SK-N-DZ (cell line): Measurements from ENCODE around the gene FOXO3.
A peak's percentile ranks its signal among the peaks of the same experiment; 100 is the strongest.

ENCODE experiments used
- DNase-seq: peaks from one replicate; pipeline ENCODE4 v3.0.0-alpha.2; 2015; ENCODE audit warnings: low spot score

Gene FOXO3

DNA sequence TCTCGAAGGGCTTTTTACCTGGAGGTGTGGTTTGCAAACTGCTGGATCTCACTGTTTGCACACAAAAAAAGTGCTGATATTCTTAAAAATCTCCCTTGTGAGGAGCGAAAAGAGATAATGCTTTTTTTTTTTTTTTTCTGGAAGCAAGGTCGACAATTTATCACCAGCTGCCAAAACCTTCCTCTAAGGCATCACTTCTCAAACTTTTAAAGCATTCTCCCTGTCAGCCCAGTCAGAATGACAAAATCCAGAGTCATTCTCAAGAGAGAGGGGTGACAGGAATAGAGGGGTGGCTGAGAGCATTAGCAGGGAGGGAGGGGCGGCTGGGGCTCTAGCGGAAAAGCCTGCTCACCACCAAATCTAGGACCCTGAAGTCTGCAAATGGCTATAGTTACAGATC is 150.4 kb downstream of the FOXO3 start:
- DNase-seq = peak; percentile 49

DNA sequence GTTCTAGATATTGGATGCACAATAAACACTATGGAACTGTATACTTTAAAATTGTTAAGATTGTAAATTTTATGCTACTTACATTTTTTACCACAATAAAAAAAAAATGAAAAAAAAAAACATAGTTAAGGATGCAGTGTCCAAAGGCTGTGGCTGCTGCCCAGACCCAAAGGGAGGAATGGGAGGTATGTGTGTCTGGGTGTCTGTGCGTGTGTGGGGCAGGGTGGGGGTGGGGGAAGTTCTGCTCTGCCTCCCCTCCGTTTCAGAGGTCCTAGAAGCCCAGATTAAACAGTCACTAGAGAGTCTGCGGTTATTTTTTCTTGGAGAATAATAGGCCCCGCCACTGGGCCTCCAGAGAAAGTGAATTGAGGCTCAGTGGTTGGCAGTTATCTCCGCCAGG is 151.1 kb downstream of the FOXO3 start:
- no peak for DNase-seq

DNA sequence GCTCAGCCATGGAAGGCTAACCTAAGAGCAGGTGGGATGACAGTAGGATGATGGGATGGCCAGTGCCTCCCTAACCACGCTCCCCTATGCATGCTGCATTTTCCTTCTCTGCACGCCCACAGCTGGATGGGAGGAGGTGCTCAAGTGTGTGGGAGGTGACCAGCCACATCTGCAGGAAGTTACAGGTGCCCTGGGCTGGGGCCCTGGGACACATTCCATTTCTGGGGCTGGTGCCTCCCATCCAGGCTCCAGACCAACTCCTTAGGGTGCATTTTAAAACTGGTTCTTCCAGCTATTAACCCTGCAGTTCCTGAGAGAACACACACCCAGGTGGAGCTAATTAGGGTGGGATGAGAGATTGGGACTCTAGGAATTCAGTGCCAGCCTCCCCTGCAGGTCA is 152.2 kb downstream of the FOXO3 start:
- DNase-seq = no peak

DNA sequence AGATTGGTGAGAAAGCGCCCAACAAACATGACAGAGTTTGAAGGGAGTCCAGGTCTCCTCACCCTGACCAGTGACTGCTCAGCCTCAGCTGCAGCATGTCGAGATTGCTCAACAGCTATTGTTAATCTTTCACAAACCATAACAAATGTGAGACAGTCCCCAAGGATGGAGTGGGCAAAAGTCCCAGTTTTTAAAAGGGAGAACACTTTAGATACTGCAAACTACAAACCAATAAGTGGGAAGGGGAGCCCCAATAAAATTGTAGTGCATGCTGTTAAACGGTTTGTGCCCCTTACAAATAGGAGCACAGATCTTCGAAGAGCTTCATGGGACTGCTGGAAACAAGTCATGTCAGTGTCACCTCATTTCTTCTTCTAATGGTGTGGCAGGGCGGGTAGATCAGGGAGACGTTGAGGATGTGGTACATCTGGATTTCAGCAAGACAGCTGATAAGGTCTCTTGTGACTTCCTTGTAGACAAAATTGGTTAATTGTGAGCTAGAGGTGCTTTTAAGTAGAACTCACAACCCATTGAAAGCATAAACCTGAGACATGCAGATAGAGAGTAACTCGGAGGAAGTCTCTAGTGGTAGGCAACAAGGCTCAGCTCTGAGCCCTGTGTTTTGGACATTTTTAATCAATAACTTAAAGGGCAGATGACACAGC is 153.5 kb downstream of the FOXO3 start:
- DNase-seq = peak; percentile 62

DNA sequence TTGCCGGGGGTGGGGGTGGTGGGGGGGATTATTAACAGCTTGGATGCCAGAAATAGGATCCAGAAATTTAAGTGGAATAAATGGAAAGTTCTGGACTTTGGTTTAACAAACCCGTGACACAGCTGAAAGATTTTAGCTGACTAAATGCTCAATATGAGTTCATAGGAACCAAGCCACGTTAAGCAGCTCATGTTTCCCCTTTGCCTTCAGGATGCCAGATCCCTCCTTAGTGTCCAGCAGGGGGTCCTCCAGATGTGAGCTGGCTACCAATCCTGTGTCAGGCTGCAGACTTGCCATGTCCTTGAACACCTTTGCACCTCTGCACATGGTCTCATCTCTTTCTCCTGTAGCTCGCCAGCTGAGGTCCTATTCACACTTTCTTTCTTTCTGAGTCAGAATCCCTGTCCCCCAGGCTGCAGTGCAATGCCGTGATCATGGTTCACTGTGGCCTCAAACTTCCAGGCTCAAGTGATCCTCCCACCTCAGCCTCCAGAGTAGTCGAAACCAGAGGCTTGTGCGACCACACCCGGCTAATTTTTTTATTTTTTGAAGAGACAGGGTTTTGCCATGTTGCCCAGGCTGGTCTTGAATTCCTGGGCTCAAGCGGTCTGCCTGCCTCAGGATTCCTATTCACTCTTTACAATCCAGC is 154.2 kb downstream of the FOXO3 start:
- peak; percentile 39 for DNase-seq

DNA sequence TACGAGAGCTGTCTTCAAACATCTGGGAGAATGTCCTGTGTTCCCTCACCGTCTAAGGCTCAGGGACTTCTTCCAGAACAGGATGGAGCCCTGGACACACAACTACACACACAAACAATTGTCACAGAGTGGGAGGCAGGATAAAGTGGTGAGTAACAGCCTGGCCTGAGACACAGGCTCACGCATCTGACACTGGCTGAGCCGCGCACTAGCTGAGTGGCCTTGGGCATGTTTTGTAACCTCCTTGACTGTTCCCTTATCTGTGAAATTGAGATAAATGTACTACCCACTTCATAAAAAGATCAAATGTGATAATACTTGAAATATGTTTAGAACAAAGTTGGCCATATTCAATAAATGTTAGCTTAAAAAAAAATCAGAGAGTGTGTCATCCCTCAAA is 155.1 kb downstream of the FOXO3 start:
- no peak for DNase-seq

DNA sequence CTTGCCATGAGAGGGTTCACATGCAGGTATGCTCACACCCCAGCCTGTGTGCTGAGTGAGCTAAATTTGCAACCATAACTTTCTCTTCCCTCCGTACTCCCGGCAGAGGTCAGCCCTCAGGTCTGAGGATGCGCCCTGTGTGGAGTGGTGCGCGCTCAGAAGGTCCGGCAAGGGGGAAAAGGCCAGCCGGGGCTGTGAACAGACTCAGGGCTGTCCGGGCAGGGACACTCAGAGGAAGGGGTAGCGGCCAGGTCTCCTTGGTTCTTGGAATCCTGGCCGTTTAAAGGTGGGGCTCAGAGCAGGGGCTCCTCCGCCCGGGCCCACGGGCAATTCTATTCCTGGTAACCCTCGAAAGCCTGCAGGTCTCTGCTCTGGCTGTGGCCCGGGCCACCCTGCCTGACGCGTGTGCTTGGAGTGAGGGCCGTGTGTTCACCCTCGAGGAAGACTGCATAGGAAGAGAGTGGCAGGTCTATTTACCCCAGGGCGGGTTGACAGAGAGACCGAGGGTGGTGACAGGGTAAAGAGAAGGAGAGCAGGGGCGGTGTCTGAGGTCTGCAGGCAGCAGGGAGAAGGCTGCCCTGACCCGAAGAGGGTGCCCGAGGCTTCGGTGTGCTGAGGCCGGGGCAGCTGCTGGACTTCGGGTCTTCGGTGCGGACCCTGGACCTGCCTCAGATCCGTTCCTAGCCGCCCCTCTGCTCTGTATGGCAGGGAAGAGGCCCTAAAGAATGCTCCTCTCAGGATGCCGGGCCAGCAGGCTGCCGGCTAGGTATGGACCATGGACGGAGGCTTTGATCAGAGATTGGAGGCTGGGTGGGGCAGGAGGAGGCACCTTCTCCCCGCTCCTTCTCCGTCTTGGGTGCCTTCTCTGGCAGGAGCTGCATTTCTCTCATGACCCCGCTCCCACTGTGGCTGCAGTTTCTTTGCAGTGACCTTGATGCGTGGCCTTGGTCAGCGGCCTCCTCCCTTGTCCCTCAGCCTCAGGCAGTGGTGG is 156.4 kb downstream of the FOXO3 start:
- DNase-seq = no peak

DNA sequence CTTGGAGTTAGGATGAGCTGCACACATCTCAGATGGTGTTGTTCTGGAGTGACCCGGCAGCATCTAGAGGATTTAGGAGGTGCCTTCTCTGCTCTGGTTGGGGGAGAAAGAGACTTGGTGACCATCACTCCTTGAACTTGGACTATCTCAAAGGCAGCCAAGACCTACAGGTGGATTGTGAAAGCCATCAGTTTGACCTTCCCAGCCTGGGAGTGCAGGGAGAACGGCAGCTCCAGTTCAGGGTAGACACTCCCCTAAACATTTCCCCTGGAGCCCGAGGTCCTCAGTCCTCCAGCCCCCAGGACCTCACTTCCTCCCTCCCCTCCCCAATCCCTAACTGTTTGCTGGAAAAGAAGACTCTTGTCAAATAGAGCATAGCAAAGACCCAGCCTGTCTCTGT is 158.8 kb downstream of the FOXO3 start:
- no peak for DNase-seq

DNA sequence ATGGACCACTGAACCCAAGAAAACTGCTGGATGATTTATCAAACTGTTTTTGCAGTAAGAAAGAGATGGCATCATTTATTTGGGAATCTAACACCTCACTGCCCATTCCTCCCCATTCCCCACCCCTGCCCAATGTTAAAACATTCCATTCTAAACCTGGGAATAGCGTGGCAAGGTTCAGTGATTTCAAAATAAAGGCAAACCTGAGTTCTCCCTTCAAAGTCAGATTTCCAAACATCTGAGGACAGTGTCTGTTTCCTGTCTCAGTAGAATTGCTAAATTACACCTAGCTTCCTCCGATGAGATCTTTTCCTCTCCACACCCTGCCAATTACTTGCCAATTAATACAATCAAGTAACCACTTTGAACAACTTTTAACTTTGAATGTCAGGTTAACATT is 160.1 kb downstream of the FOXO3 start:
- DNase-seq = no peak

DNA sequence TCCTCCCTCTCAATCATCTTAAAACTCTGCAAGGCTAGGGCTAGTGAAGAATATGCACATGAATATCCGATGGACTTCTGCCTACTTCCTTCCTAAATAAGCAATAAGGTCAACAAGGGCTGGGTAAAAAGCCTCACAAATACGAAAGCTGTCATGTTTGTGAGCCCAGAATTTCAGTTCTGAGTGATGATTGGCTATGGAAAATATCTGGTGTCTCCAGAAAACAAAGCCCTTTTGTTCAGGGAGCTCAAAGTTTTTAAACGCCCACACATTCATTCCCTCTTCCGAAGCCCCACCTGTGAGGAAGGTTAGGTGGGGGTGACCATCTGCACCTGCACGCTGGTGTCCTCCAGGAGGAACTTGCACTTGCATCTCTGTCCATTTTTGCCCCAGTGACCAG is 160.6 kb downstream of the FOXO3 start:
- no peak for DNase-seq

DNA sequence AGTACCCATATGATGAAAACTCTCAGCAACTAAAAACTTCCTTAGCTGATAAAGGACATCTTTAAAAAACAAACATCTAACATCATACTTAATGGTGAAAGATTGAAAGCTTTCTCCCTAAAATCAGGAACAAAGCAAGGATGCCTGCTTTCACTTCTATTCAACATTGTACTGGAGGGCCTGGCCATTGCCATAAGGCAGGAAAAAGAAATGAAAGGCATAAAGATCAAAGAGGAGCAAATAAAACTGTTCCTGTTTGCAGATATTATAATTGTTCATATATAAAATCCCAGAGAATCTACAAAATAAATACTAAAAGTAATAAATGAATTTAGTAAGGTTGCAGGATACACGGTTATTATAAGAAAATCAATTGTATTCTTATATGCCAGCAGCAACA is 162.9 kb downstream of the FOXO3 start:
- no peak for DNase-seq

DNA sequence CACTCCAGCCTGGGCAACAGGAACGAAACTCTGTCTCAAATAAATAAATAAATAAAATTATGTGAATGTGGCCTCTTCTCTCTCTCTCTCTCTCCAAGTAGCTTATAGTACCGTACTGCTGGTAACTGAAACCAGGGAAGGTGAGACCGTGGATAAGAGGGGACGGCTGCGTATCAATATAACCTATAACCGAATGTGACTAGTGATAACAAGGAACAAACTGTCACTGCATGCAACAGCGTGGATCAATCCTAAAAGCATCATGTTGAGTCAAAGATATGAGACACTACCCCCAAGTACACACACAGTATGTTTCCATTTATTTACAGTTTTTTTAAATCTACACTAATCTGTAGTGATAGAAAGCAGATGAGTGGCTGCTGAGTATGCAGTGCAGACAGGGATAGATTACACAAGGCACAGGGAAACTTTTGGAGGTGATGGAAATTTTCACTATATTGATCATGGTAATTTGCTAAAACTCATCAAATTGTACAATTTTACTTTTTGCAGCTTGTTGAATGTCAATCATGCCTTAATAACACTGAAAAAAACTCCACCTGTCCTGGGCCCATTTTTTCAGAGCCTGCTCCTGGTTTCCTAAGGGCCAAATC is 166.1 kb downstream of the FOXO3 start:
- DNase-seq = no peak

DNA sequence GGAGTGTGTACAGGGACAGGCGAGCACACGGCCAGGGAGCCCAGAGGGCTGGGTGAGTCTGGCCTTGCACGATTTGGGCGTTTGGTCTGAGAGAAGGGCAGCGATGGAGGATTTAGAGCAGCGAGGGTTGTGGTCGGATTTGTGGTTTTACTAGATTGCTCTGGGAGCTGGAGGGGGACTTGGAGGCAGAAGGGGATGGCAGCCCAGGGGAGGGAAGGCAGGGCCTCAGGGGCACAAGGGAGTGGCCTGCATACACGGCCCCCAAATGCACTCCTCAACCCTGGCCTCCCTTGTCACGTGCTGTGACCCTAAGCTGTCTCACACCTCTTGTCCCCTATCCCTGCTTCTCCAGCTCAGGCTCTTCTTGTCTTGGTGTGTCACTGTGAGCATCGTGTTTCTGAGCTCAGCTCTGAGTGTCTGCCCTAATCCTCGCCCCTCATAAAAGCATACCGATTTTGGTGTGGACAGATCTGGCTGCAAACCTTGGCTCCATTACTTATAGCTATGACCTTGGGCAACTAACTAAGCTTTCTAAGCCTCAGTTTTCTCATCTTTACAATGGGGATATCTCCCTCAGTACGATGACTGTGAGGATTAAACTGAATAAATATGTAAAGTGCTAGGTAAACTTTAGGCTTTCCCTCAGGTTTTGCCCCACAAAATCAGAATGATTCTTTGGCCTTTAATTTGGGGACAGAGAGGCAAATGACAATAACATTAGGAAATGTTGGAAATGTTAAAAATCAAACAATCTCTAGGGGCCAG is 167.4 kb downstream of the FOXO3 start:
- no peak for DNase-seq

DNA sequence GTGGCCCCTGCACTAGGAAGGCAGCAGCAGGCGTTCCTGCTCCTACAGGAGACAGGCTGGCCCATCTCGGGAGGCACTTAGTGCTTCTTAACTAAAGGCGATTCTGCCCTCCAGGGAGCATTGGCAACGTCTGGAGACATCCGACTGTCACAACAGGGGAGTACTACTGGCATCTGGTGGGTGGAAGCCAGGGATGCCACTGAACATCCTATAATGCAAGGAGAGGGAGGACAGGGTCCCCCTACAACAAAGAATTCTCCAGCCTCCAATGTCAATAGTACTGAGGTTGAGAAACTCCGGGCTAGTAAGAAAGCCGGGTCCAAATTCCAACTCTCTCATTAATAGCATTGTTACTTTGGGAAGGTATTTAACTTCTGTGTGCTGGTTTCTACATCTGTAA is 168.1 kb downstream of the FOXO3 start:
- DNase-seq = no peak

DNA sequence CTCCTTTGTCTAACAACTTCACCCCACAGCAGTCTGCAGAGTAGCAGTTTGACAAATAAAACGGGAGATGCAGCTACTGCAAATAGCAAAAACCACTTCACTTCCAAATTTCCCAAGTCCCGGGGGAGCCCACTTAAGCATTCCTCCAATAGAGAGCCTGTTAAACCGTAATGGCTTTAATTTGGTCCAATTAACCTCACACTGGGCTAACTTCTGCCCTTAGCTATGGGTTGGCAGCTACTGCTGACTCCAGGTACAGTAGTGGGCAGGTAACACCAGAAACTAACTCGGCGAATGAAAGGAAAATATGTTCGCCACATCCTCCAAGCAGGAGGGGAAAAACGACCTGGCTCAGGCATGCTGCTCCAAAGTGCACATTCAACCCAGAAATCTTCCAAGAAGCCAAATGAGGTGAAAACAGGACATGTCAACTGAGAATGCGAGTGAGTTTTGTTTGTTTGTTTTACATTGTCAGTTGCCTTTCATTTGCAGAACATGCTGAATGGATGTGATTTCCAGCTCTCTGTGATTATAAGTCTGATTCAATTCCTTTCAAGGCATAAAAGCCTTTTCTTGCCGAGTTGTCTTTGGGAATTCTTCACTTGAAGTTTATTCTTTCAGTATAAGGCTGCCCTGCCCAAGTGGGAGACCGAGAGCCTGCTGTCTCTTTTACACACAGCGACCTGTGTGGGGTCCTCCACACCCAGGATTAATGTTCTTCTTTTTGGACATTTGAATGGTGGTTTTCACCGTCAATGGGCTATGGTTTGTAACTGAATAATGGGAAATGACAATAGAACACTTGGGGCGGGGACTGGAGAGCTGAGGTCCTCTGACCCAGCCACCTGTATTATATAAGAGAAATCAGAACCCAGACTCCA is 170.2 kb downstream of the FOXO3 start:
- DNase-seq = no peak

DNA sequence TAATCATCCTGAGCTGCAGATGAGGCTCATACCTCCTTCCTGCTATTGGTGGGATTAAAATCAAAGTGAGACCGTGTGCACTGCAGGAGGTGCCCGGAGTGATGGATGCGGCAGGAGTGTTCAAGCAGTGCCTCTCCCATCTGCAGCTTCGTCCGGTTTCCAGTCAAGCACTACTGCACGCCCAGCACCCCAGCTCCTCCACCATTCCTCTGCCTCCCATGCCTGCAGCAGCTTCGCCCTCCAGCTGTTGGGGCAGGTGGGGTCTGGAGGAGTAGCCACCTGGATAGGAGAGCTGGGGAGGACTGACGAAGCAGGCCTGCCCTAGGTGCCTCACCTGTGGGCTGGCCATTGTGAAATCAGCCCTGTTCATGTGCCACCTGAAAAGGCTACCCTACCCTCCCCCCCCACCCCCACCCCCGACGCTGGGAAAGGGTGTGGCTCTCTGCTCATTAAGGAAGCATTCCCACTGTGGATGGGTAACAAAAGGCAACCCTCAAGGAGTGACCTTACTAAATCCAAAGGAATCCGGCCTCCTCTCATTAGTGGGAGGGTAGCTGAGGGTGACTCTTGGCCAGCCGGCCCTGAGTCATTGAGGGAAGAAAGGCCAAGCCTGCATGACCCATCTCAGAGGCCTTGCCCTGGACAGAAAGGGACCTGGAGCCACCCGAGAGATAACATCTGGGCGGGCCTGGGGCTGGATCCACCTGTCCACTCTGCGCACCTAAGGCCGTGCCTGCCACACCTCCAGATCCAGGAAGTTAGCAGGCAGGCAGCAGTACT is 171.6 kb downstream of the FOXO3 start:
- no peak for DNase-seq

DNA sequence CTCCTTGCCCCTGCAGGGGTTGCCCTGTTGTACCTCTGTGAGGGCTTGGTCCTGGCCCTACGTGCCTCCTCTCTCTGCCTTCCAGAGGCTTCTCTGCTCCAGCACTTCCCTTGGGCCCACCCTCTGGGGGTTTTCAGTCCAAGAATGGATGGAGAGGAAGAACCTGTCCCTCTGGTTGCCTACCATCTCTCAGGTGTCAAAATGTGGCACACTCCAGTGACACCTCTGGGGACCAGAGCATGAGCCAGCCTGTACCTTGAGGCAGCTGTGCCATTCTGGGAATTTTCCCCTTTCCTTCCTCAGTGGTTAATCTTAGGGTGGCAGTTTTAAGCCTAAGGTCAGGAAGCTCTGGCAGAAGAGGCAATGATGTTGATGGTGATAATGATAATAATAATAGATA is 172.3 kb downstream of the FOXO3 start:
- DNase-seq = no peak

DNA sequence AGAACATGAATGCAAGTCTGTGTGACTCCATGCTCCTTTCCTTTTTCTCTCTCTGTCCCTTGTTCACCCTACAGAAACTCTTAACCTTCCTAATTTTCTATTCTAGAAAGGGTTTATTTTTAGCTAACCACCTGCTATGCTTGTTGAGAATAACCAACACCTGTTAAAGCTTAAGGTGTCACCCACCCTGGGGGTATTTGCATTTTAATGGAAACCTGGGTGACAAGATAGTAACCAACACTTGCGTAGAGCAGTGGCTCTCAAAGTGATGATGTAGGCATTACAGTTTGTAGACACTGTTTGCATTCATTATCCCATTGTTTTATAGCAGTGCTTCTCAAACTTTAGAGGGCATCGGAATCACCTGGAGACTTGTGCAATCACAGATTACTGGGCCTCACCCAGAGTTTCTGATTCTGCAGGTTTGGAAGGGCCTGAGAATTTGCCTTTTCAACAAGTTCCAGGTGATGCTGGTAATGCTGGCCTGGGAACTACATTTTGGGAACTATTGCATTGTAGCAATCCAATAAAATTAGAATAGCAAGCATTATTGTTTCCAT is 173.1 kb downstream of the FOXO3 start:
- DNase-seq = no peak
